HepG2 (cell line): ENCODE results near the gene TMEM120A. TPM values are rescaled to one million over a fixed set of nuclear protein-coding genes. Genes with fewer than 3 reads are reported as not detected.

Experiments used
- EP300 ChIP-seq, 3 experiments: sonication (generic) in 1 of 3; formaldehyde crosslinking in 1 of 3; IDR thresholded peaks; 2 replicates each; pipeline versions ENCODE4 v1.5.1 to v1.6.1; 2011 to 2020; ENCODE audit warnings: low read depth in 2 of 3, low read length in 2 of 3, borderline replicate concordance in 1 of 3, improper control_type of control experiment in 1 of 3, mild to moderate bottlenecking in 1 of 3, missing genetic modification reagents in 1 of 3, moderate library complexity in 1 of 3
- GATAD2A ChIP-seq: IDR thresholded peaks from 2 replicates; pipeline ENCODE4 v1.6.1; 2016
- ISL2 ChIP-seq: sonication (generic); formaldehyde crosslinking; IDR thresholded peaks from 2 replicates; pipeline ENCODE4 v1.5.0; 2020; ENCODE audit warnings: missing genetic modification reagents
- KAT8 ChIP-seq: IDR thresholded peaks from 2 replicates; pipeline ENCODE4 v1.6.1; 2016; ENCODE audit warnings: missing genetic modification reagents, missing compliant biosample characterization
- THRA ChIP-seq: sonication (generic); formaldehyde crosslinking; IDR thresholded peaks from 2 replicates; pipeline ENCODE4 v1.4.0; 2020; ENCODE audit warnings: missing genetic modification reagents, borderline replicate concordance
- UBTF ChIP-seq: sonication (generic); formaldehyde crosslinking; IDR thresholded peaks from 2 replicates; pipeline ENCODE4 v1.4.0; 2020; ENCODE audit warnings: mild to moderate bottlenecking, missing genetic modification reagents
- ZHX1 ChIP-seq: sonication (generic); formaldehyde crosslinking; IDR thresholded peaks from 2 replicates; pipeline ENCODE4 v1.8.1; 2022; ENCODE audit warnings: low read depth, mild to moderate bottlenecking, missing genetic modification reagents
- ZNF263 ChIP-seq: sonication (generic); formaldehyde crosslinking; IDR thresholded peaks from 2 replicates; pipeline ENCODE4 v1.4.0; 2020; ENCODE audit warnings: missing genetic modification reagents
- ZNF275 ChIP-seq: sonication (generic); formaldehyde crosslinking; IDR thresholded peaks from 2 replicates; pipeline ENCODE4 v1.8.0; 2022; ENCODE audit warnings: missing genetic modification reagents, mild to moderate bottlenecking, inconsistent platforms, borderline replicate concordance
- ZNF34 ChIP-seq: sonication (generic); formaldehyde crosslinking; IDR thresholded peaks from 2 replicates; pipeline ENCODE4 v1.4.0; 2020; ENCODE audit warnings: mild to moderate bottlenecking, missing genetic modification reagents, borderline replicate concordance
- ZNF770 ChIP-seq: sonication (generic); formaldehyde crosslinking; IDR thresholded peaks from 2 replicates; pipeline ENCODE4 v1.5.0; 2020; ENCODE audit warnings: mild to moderate bottlenecking, missing genetic modification reagents
- polyA plus RNA-seq, 8 experiments: library from polyadenylated mRNA; depleted of rRNA in 3 of 8; stranded (reverse) in 7 of 8; unstranded in 1 of 8; fragments of >200 nt; fragmentation: Illumina TruSeq in 4 of 8; extraction: Trizol in 4 of 8; gene quantifications; 2 replicates each; pipeline versions ENCODE4 v1.2.1 to v1.2.3, GENCODE V29; 2011 to 2016; ENCODE audit warnings: low read depth in 4 of 8, missing spikeins in 1 of 8, mixed read lengths in 1 of 8; ENCODE audit not compliant: insufficient read depth in 1 of 8
- total RNA-seq, 5 experiments: library from RNA; depleted of rRNA; stranded (reverse); fragments of >200 nt; fragmentation: Illumina TruSeq; extraction: Trizol; gene quantifications; 2 replicates each; pipeline ENCODE4 v1.2.3, GENCODE V29; 2016; ENCODE audit warnings: low read depth in 1 of 5

Gene TMEM120A
- total and polyA plus RNA-seq, 2 of the 13 experiments (the other 11 are each of a cell fraction or from before 2014, with no cell fraction given), result 40.3 to 102 TPM

- TF ChIP-seq ZNF770, result 0 out of 2 replicates have a peak, but pooled peaks have one; percentile 32
- TF ChIP-seq ZNF263, result 0 out of 2 replicates have a peak, but pooled peaks have one; percentile 26
- TF ChIP-seq ZHX1 (CRISPR knock-in tag), result peak; percentile 49; the same call in 1 of the 2 replicates
- peak; percentile 86 for TF ChIP-seq GATAD2A
- 0 out of 2 replicates have a peak, but pooled peaks have one; percentile 58 for TF ChIP-seq ZNF34 (CRISPR knock-in tag)
- peak in 1 of 2 experiments; percentile 66; a peak in 2 of 4 replicates for TF ChIP-seq EP300 (IDR thresholded peaks at IDR 0.05; ENCODE audit: low read depth in 2 of 2, low read length in 2 of 2)
- peak; percentile 53; the same call in 1 of the 2 replicates for TF ChIP-seq EP300 (CRISPR knock-in tag; IDR thresholded peaks at IDR 0.05; ENCODE audit: borderline replicate concordance)
- 0 out of 2 replicates have a peak, but pooled peaks have one; percentile 16 for TF ChIP-seq UBTF
- peak; percentile 30; the same call in 1 of the 2 replicates for TF ChIP-seq KAT8 (CRISPR knock-in tag)
- TF ChIP-seq ZNF275 (CRISPR knock-in tag), result 0 out of 2 replicates have a peak, but pooled peaks have one; percentile 50
- TF ChIP-seq THRA, result peak; percentile 78; the same call in 1 of the 2 replicates
- TF ChIP-seq ISL2 (CRISPR knock-in tag), result peak; percentile 73
Measured at GRCh38 chr7:75945297-75946168, 48.9 kb downstream of the TMEM120A start (continued).
